ENCODE data around the gene CIC.
"Not testable (repeated sequence)": the region's sequence is repeated elsewhere in the genome, so short reads cannot be mapped to it uniquely, and the experiment has no call there.

The CIC gene

DNA sequence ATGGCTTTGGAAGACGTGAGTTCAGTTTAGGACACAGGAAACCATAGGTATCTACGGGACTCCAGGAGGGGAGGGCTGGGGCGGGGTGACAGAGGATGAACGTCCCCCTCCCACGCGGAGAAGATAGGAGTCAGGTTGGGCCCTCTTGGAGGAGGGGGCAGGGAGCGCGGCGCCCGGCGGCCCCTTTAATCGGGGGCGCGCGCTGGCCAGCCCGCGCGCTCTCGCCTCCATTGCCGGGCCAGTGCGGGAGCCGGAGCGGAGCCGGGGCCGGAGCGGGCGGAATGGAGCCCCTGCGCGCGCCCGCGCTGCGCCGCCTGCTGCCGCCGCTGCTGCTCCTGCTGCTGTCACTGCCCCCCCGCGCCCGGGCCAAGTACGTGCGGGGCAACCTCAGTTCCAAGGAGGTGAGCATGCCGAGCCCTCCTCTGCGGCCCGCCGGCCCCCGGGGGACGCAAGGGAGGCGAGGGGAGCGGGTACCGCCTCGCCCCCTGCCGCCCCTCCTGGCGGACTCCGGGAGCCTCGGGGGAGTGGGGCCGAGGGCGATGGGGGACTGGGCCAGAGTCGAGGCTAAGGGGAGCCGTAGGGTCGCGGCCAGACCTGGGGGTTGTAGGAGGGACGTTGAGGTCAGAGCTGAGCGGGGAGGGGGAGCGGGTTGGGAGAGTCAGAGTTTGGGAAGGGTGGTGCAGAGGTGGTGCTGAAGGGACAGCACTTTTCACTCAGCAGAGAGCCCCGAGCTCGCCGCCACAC lies 44.2 kb downstream of the CIC start, which contains the start of gene TMEM145:
Gene TMEM145, plus strand, starts transcription at position 214 of the 744 bp plus-strand sequence. Its CDS starts 68 bp downstream, at position 282.
- DNase-seq (ENCODE audit: low spot score), result peak; percentile 55

GRCh38 chr19:42313840-42314755 lies 45.0 kb downstream of the CIC start:
- DNase-seq (ENCODE audit: low spot score), result no peak

GRCh38 chr19:42315024-42315423 lies 46.0 kb downstream of the CIC start:
- no peak for DNase-seq (ENCODE audit: low spot score)

- DNase-seq (ENCODE audit: low spot score), result peak; percentile 61
Measured at GRCh38 chr19:42316223-42317211, 47.5 kb downstream of the CIC start.

GRCh38 chr19:42317535-42317934 lies 48.5 kb downstream of the CIC start:
- DNase-seq (ENCODE audit: low spot score), result no peak

DNA sequence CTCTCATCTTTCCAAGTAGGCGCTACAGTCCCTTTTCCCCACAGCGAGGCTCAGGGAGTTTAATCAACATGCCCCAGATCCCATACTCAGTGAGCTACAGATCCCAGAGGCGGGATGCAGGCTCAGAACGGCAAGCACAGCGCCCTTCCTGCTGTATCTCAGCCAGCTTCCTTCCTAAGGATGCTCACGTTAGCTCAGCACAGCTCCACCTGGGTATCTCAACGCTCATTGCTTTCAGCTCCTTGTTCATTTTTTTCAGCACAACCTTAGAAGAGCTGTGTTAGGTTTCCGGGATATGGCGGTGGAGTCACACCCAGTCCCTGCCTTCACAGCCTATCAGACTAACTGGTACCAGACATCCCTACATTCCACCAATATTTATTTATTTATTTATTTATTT lies 53.3 kb downstream of the CIC start:
- DNase-seq (ENCODE audit: low spot score), result no peak

DNA sequence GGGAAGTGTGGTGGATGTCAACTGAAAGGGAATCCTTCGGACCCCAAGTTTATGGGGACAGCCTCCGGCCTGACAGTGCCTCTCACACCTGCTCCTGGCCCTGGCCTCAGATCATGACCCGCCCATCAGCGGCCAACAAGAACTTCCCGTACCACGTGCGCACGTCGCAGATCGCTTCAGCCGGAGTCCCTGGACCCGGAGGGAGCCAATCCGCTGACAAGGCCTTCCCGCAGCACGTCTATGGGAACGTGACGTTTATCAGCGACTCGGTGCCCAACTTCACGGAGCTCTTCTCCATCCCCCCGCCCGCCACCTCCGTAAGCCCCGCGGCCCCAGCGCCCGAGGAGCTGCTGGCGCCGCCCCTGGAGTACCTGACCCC lies 54.4 kb downstream of the CIC start:
- no peak for DNase-seq (ENCODE audit: low spot score)

DNA sequence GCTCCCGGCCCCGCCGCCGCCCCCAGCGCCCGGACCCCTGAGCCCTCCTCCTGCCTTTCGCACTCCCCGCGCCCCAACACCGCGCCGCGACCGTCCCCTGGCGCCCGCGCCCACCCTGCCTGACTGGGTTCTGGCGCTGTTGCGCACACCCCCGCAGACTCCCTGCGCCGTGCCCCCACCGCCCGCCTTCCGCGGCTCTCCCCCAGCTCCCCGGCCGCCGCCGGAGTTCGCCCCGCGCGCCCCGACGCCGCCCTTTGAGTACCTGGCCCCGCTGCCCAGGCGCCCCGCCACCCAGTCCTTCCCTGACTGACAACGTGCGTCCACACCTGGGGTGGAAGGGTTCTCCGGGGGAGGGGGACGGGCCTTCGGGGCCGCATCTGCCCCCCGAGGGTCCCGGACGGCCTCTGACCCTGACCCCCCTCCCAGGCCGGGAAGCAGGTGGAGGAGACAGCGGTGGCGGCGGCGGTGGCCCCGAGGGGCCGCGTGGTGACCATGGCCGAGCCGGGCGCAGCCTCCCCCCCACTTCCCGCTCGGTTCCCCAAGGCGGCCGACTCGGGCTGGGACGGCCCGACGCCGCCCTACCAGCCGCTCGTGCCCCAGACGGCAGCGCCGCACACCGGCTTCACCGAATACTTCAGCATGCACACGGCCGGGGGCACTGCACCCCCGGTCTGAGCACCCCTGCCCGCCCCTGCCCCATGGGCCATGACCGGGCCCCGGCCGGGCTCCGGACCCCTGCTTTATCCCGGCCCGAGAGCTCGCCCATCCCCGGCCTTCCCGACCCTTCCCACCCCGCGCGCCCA lies 55.0 kb downstream of the CIC start:
- DNase-seq (ENCODE audit: low spot score), result no peak

DNA sequence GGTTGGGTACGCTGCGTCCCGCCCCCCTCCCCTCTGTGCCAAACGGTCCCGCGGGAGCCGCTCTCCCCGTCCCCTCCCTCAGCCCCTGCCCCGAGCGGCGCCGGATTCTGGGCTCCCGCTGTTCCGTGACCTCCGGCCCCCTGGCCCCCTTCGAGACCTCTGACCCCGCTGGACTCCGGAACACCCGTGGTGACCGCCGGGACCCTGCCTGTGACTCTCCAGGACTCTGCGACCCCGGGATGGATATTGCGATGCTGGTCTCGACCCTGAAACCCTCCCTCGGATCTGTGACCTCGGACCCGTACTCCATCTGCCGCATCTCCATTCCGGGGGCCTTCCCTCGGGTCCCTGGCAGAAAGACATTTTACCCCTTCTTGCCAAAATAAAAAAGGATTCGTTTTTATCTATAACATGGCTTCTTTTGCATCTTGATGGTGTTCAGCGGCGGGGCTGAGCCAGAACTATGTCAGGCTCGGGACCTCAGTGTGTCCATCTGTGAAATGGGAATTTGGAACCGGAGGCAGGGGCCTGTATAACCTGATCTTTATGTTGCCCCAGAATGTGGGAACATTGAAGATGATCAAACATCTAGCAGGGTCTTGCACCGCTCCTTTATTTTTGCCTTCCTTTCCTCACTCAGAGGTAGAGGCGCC lies 55.7 kb downstream of the CIC start:
- no peak for DNase-seq (ENCODE audit: low spot score)

DNA sequence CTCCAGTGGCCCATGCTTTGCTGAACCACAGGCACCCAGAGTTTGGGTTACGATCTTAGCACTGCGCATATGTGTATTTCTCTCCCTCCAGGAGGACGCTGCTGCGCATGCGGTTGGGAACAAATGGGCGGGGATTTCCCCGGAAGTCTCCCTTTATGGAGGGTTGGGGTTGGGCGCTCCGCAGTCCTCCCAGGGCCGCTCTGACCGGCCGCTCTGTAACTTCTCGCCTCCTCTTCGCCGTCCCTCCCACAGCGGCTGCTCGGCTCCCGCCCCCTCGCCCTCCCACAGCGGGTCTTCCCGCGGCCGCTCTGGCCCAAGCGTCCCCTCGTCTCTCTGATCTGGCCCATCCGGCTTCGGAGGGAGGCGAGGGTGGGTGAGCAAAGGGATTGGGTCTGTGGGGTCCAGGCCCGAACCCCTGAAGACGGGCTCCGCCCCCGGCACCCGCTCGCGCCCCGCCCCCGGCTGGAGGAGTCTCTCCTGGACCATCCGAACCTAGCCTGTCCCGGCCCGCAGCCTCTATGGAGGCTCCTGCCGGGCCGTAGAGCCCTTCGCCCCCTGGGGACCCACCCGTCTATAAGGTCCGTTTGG lies 56.4 kb downstream of the CIC start, which contains the start of gene MEGF8:
Gene MEGF8, plus strand, starts transcription at position 328 of the 588 bp plus-strand sequence. CDS start 609 bp downstream, outside the sequence.
- peak; percentile 100 for DNase-seq (ENCODE audit: low spot score)

- DNase-seq (ENCODE audit: low spot score), result no peak
Measured at GRCh38 chr19:42325896-42326771, 57.1 kb downstream of the CIC start.

DNA sequence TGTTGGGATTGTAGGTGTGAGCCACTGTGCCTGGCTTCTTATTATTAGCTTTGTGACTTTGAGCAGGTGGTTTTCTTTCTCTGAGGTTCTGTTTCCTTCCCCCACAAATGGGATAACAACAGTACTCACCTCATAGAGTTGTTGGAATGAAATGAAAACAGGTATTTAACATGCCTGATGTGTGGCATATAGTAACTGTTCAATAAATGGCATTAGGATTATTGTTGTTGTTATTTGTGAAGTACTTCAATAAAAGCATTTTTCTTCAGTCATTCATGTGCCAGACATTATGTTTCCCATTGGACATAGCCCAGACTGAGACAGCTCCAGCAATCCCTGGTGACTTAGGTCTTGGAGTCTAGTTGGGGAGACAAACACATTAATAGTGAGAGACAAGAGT lies 57.9 kb downstream of the CIC start:
- DNase-seq (ENCODE audit: low spot score), result no peak

GRCh38 chr19:42327381-42327780 lies 58.3 kb downstream of the CIC start:
- no peak for DNase-seq (ENCODE audit: low spot score)

DNA sequence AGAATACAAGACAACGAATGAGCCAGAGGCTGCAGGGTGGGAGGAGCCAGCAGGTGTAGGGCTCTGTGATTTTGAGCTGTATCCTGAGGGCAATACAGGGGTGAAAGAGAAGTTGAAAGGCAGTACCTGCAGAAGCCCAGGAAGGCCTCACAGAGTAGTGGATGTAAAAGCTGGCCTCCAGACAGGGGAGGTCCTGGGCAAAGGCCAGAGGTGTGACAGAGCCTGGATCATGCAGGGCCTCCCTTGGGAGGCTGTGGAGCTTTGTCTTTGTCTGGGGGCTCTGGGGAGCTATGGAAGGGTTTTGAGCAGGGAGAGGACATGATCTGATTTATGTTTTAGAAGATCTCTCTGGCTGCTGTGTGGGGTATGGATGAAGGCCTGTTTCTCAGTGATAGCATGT lies 59.1 kb downstream of the CIC start:
- no peak for DNase-seq (ENCODE audit: low spot score)

GRCh38 chr19:42328854-42329253 lies 59.8 kb downstream of the CIC start:
- no peak for DNase-seq (ENCODE audit: low spot score)

- no peak for DNase-seq (ENCODE audit: low spot score)
Measured at GRCh38 chr19:42330241-42330711, 61.2 kb downstream of the CIC start.

DNA sequence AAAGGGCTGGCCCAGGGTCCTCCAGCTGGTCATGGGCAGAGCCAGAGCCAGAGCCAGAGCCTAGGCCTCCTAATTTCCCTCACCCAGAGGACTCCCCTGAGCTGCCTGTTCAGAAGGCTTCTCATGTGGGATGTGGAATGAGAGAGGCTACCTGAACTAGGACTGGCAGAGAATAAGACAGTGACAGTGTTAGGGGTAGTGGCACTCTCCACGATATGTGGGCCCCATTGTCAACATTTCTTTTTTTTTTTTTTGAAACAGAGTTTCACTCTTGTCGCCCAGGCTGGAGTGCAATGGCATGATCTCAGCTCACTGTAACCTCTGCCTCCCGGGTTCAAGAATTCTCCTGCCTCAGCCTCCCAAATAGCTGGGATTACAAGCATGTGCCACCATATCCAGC lies 62.3 kb downstream of the CIC start:
- not testable (repeated sequence) for DNase-seq (ENCODE audit: low spot score)

DNA sequence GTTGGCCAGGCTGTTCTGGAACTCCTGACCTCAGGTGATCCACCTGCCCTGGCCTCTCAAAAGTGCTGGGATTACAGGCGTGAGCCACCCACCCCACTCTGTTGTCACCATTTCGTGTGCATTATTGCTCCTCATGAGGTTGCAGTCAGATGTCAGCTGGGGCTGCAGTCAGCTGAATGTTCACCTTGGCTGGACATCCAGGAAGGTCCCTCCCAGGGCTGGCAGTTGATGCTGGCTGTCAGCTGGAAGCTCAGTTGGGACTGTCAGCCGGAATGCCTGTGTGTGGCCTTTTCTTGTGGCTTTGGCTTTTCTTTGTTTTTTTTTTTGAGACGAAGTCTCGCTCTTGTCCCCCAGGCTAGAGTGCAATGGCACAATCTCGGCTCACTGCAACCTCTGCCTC lies 63.0 kb downstream of the CIC start:
- no peak for DNase-seq (ENCODE audit: low spot score)

DNA sequence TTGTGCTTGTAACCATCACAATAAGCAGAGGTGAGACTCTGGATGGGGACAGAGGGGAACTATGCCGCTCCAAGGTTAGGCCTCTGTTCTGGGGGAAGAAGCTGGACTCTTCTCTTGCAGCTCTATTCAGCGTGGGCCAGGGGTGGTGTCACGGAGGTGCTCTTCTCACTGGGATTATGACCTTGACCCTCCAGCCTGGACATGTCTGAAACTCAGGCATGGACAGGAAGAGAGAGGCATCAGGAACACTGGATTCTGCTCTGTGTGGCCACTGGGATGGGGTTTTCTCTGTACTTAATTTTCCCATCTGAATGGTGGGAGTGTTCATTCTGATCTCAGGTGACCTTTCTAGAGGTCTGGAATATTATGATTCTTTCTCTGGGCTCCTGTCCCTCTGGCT lies 64.0 kb downstream of the CIC start:
- no peak for DNase-seq (ENCODE audit: low spot score)

All from SW480 (cell line).